AG04450 (cell line): ENCODE results near the gene PUS7L. TPM values are rescaled to one million over a fixed set of nuclear protein-coding genes. Genes with fewer than 3 reads are reported as not detected.
A peak's percentile ranks its signal among the peaks of the same experiment; 100 is the strongest.

Source experiments
- CTCF ChIA-PET: fragments of 300-600, 350-600 bp; formaldehyde crosslinking; extraction: SDS; loops from one replicate; lab custom pipeline; 2022; ENCODE audit warnings: antibody characterized with exemption, inconsistent platforms; lab: Charles Lee
- POLR2A ChIA-PET: fragments of 350-600 bp; formaldehyde crosslinking; extraction: SDS; loops from one replicate; lab custom pipeline; 2021; ENCODE audit warnings: antibody characterized with exemption, inconsistent platforms; lab: Yijun Ruan, JAX
- DNase-seq: peaks from one replicate; pipeline ENCODE4 v3.0.0-alpha.2; 2011; ENCODE audit warnings: low read depth, low spot score
- H3K27ac ChIP-seq: one replicate; pipeline ENCODE4 v1.5.1; 2012; ENCODE audit warnings: low read depth, low read length, control low read depth
- H3K27me3 ChIP-seq: one replicate; pipeline ENCODE4 v1.6.0; 2012; ENCODE audit warnings: low read length; ENCODE audit not compliant: control insufficient read depth, insufficient read depth
- H3K4me3 ChIP-seq: 2 replicates; pipeline ENCODE4 v1.5.1; 2011; ENCODE audit warnings: mild to moderate bottlenecking, low read depth, low read length, control low read depth
- H3K9me3 ChIP-seq: 2 replicates; pipeline ENCODE4 v1.5.1; 2012; ENCODE audit warnings: low read length; ENCODE audit not compliant: control insufficient read depth, insufficient read depth
- CTCF ChIP-seq: IDR thresholded peaks from 2 replicates; pipeline ENCODE4 v1.5.1; 2011; ENCODE audit warnings: low read depth, low read length, control low read depth, inconsistent platforms
- polyA minus RNA-seq: library from RNA; depleted of rRNA, polyadenylated mRNA; stranded (reverse); fragments of >200 nt; gene quantifications from 2 replicates; pipeline ENCODE4 v1.2.3, GENCODE V29; 2011; rRNA and poly(A)+ RNA removed
- polyA plus RNA-seq: library from polyadenylated mRNA; depleted of rRNA; stranded (reverse); fragments of >200 nt; gene quantifications from 2 replicates; pipeline ENCODE4 v1.2.3, GENCODE V29; 2011; rRNA removed

PUS7L gene, protein sequence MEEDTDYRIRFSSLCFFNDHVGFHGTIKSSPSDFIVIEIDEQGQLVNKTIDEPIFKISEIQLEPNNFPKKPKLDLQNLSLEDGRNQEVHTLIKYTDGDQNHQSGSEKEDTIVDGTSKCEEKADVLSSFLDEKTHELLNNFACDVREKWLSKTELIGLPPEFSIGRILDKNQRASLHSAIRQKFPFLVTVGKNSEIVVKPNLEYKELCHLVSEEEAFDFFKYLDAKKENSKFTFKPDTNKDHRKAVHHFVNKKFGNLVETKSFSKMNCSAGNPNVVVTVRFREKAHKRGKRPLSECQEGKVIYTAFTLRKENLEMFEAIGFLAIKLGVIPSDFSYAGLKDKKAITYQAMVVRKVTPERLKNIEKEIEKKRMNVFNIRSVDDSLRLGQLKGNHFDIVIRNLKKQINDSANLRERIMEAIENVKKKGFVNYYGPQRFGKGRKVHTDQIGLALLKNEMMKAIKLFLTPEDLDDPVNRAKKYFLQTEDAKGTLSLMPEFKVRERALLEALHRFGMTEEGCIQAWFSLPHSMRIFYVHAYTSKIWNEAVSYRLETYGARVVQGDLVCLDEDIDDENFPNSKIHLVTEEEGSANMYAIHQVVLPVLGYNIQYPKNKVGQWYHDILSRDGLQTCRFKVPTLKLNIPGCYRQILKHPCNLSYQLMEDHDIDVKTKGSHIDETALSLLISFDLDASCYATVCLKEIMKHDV
- polyA plus RNA-seq (9.1 and 15.2 TPM in 2 replicates), polyA minus RNA-seq (15.0 and 23.5 TPM in 2 replicates)

DNA sequence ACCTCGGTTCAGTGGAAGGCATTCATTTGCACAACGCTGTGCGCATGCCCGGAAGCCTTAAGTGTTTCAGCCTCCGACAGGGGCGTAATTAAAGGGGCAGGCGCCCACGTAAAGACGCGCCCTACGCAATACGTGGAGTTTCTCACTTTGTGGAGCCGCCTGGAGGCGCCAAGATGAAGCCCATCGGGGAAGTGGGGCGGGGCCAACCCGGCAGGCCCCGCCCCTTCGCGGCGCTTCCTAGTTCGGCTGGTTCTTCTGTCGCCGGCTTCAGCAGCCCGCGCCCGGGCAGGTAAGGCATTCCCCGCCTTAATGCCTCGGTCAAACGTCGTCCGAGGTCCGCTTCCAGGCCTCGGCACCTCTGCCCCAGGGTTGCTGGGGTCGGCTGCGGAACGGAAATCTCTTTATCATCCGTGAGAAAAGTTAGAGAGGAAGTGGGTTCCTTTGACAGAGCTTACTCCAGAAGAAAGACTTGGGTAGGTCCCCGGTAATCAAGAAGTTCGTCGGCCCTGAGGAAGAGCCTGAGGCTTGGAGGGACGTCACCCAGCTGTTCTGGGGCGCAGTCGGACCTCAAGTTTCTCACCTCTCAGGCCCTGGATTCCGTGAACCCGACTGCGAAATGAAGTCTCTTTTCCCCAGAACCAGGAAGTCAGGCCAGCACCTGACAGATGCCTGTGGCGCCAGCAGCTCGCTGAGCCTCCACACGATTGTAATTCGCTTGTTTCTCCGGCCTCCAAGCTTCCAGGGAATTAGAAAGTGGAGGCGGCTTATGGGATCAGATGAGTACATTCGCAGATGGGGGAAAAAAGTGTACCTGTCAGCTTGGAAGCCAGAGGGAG is at the start of gene PUS7L, which contains the start of gene IRAK4:
PUS7L (minus strand) TSS at position 63 of the 836 bp plus-strand sequence. CDS start 3,545 bp downstream, outside the sequence.
IRAK4 (plus strand) TSS at position 224 of the 836 bp plus-strand sequence. CDS start 9,161 bp downstream, outside the sequence.
- peak; percentile 89 for DNase-seq
- TF ChIP-seq CTCF, result peak; percentile 56
- Histone ChIP-seq H3K9me3 (no peaks in the 10 kb centered on the region), H3K27ac (peak within 1 kb of the TSS; percentile 83), H3K4me3 (peak within 1 kb of the TSS; percentile 88), H3K27me3 (no peaks in the 10 kb centered on the region)
- ChIA-PET POLR2A (interaction anchor here (0.7 to 1.2 kb wide), 4 partner anchors 17 to 977 kb away, joined by 3 to 7 read pairs (median 3); no protein-coding TSS in a partner anchor), CTCF (interaction anchor here (0.6 to 2.4 kb wide), 8 partner anchors 9 to 124 kb away, joined by 3 to 16 read pairs (median 5); no protein-coding TSS in a partner anchor)

- Histone ChIP-seq H3K9me3 (no peaks in the 10 kb centered on the region), H3K27me3 (no peaks in the 10 kb centered on the region), H3K27ac (no peak overlapping the region), H3K4me3 (no peak overlapping the region)
- no peak for DNase-seq
- TF ChIP-seq CTCF, result no peak
- CTCF ChIA-PET, result interaction anchor here (1.3 to 2.5 kb wide), 3 partner anchors 10 to 75 kb away, joined by 4 to 8 read pairs (median 7); no protein-coding TSS in a partner anchor
- POLR2A ChIA-PET, result interaction anchor here (2.7 kb wide), 1 partner anchor 29 kb away, joined by 22 read pairs; the partner anchor contains the start of gene TMEM117
Observed at GRCh38 chr12:43807386-43807785, 48.8 kb upstream of the PUS7L start.

DNA sequence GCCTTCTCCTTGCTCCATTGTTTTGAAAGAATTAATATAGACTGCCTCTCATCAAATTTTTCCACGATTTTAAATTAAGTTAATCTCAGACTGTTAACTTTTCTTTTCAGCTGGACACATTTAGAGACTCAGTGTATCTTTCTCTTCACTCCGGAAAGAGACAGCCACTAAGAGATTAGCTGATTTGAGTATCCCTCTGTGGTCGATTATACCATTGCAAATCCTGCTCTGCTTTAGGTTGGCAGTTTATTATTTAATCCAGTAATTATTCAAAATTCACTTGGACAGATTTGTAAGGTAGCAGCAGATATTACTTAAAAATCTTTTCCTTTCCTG is 48.1 kb upstream of the PUS7L start:
- POLR2A ChIA-PET, result interaction anchor here (2.0 to 2.7 kb wide), 2 partner anchors 23 to 29 kb away, joined by 8 to 22 read pairs; partner anchors contain the start of gene TMEM117

More for the DNA sequence above, 48.1 kb upstream of the PUS7L start:
- no peak for DNase-seq
- Histone ChIP-seq H3K9me3 (no peaks in the 10 kb centered on the region), H3K4me3 (peak overlapping the region; percentile 87), H3K27me3 (no peaks in the 10 kb centered on the region), H3K27ac (no peak overlapping the region)
- no peak for TF ChIP-seq CTCF
- CTCF ChIA-PET, result interaction anchor here (0.9 to 2.5 kb wide), 5 partner anchors 9 to 76 kb away, joined by 3 to 25 read pairs (median 7); no protein-coding TSS in a partner anchor
